Activated CD8-positive, alpha-beta memory T cell treated with anti-CD3 and anti-CD28 coated beads, Interleukin-2, amount 50 U/mL, for 24 hours (primary cell): ENCODE data around the gene THSD7B.
"Not testable (repeated sequence)": the region's sequence is repeated elsewhere in the genome, so short reads cannot be mapped to it uniquely, and the experiment has no call there.

Source experiments
- DNase-seq: peaks from one replicate; pipeline ENCODE4 v3.0.0-alpha.2; 2020; ENCODE audit errors: extremely low read depth

Gene THSD7B

DNA sequence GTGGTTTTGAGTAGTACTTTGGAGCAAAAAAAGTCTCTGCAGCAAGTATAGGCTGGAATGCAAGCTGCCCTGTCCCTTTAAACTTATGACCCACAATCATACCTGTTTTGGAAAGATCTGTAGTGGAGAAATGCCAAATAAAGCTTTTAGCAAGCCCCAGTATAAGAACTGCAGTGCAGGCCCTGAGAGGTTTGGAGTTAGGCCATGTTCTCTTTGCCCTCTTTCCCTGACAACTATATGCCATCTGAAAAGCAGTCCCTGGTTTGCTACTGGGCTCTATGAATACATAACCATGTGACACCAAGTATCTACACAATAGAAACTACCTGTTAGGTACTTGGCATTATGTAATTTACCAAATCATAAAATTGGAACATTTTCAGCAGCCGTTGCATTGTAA, 931.6 kb downstream of the THSD7B start:
- DNase-seq, result no peak

DNA sequence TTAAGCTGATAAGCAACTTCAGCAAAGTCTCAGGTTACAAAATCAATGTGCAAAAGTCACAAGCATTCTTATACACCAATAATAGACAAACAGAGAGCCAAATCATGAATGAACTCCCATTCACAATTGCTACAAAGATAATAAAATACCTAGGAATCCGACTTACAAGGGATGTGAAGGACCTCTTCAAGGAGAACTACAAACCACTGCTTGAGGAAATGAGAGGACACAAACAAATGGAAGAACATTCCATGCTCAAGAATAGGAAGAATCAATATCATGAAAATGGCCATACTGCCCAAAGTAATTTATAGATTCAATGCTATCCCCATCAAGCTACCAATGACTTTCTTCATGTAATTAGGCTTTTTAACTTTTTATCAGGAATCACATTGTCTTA, 934.9 kb downstream of the THSD7B start:
- not testable (repeated sequence) for DNase-seq

DNA sequence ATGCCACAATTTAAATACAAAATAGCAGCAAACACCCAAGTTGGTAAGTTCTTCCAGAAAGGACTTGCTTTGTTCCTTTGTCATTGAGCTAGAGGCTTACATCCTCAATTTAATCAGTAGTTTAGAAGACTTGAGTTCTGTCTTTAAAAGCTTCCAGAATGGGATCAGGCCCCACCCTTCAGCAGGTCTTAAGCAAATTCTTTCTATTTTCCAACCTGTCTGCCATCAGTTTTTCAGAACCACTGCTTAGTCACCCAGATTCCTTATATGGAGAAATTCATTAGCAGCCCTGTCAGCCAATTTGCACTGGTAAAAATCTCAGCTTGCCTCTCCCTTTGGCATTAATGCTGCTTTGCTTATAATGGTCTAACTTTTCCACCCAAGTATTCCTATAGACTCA, 935.3 kb downstream of the THSD7B start:
- DNase-seq, result no peak

DNA sequence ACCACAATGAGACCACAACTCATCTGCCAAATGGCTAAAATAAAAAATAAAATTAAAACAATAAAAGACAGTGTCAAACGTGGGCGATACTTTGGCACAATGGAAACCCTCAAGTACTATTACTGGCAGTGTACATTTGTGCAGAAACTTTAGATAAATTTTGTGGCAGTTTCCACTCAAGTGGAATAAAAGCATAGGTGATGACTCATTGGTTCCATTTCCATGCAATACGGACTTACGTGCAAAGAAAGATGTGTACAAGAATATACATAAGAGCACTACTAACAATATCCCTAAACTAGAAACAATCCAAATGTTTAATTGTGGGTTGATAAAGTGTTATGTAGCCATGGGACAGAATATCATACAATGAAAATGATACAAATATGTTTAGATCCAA, 940.0 kb downstream of the THSD7B start:
- no peak for DNase-seq

DNA sequence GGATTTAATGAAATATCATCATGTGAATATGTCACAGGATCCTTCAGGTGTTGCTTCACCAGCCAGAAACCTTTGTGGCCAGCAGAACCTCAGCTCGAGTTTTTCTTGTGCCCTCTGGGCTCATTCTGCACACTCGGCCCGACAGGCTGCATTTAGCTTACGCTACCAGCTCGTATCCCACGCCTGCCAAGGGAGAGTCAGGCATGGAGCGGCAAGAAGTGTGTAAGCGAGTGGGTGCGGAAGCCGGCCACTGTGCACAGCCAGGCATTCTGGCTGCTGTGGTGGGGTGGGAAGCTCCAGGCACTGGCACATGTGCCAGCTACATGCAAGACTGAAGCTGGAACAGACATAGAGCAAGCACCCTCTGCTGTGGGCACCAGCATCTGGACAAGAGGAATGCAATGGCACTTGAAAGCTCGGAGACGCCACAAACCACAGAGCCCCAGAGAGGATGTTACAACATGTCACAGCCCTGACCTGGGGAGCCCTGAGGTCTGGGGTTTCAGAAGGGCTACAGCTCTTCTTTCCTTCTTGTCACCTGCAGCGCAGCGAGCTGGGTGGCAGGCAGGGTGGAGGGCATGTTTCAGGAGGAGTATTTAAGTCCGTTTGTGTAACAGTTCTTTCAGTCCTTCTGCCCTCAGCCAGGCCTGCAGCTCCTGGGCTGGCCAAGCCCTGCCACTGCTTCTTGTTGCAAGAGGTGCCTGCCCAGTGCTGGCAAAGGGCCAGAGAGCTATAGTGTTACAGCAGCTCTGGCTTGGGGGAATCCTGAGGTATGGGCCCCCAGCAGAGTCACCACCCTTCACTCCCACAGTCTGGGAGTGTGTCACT, 941.7 kb downstream of the THSD7B start:
- DNase-seq, result no peak

DNA sequence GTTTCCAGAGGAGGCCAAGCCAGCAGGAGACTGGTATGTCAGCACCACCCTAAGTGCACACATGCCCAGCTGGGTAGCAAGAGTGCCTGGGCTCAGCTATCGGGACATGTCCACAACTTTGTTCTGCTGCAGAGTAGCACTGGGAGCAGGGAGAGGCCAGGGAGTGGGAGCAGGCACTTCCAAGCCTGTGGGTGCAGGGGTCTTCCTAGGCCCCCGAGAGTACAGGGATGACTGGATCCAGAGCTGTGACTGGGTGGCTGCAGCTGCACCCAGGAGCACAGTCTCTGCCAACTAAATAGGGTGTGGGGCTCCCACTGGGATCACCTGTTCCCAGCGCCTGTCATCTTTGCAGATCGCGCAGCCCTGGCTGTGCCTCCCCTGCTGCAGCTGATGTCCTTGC, 943.0 kb downstream of the THSD7B start:
- DNase-seq, result no peak

DNA sequence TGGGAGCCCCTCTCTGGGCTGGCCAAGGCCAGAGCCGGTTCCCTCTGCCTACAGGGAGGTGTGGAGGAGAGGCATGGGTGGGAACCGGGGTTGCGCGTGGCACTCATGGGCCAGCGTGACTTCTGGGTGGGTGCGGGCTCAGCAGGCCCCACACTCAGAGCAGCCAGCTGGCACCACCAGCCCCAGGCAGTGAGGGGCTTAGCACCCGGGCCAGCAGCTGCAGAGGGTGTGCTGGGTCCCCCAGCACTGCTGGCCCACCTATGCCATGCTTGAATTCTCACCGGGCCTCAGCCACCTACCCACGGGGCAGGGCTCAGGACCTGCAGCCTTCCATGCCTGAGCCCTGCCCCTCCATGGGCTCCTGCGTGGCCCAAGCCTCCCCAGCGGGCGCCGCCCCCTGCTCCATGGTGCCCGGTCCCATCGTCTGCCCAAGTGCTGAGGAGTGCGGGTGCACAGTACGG, 950.4 kb downstream of the THSD7B start:
- no peak for DNase-seq

DNA sequence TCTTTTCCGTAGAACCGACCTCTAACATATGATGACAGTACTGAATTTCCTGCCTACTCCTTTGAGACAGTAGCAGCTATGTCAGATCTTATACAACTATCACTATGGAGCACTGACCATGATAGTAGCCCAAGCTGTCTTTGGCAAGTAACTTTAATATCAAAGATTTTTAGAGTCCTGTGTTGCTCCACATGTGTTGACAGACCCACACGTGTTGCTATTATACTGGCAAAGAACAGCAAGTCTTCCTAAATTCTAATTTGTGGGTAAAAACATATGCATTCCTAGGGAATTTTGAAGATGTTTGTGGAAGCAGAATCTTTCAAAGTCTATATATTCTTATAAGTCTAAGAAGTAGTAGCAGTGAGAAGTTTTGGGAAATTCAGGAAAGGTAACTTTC, 953.4 kb downstream of the THSD7B start:
- DNase-seq, result no peak

DNA sequence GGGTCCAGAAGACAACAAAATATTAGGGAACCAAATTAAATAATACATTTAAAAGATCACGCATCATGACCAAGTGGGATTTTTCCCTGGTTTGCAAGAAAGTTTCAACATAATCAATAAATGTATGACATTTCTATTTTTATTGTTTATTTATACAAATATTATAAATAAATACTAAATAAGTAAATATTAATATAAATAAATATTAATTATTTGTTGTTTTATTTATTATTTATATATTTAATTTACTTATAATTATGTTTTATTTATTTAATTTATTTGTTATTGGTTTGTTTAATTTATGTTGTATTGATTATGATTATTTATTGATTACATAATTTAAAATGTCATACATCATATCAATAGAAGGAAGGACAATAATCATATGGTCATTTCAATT, 956.4 kb downstream of the THSD7B start:
- DNase-seq, result no peak

DNA sequence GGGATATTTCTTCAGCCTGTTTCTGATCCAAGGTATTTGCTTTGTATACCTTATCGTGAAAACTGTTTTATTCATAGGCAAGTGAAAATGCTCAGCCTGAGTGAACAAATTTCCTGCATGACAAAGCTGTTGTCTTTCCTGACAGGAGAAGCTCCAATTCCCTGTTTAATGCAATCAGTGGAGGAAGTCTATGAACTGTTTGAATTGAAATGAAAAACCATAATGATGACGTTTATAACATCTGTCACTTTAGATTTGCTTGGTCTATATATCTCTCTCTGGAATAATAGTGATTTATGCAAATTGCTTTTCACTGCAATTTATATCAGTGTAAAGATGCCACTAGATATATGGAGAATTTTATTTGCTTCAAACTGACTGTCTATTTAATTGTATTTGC, 959.6 kb downstream of the THSD7B start:
- DNase-seq, result no peak
